GM12892 (cell line): ENCODE measurements around the gene RIN1.

Source experiments
- POLR2A ChIP-seq: IDR thresholded peaks from 2 replicates; pipeline ENCODE4 v1.6.1; 2011; ENCODE audit warnings: low read depth, low read length, control low read depth
- TAF1 ChIP-seq: IDR thresholded peaks from 2 replicates; pipeline ENCODE4 v1.6.1; 2011; ENCODE audit warnings: low read depth, mild to moderate bottlenecking, control low read depth, low read length, borderline replicate concordance

- TF ChIP-seq POLR2A (no peak), TAF1 (no peak)
Observed at GRCh38 chr11:66321606-66322005, 14.6 kb downstream of the RIN1 start.
